IMR-90 (cell line): ENCODE results near the gene PHF21B. TPM values are rescaled to one million over a fixed set of nuclear protein-coding genes. Genes with fewer than 3 reads are reported as not detected.

ENCODE experiments used
- ATAC-seq: fragments of 200-7000 bp; cut with Tn5 transposase; 2 replicates; pipeline ENCODE4 v1.9.1; 2020; ENCODE audit warnings: low read depth, mild to moderate bottlenecking, moderate library complexity
- BruUV-seq: library from RNA; stranded (reverse); fragments of 400-500 nt; replicated peaks from 2 replicates; lab custom pipeline; 2021; lab: Mats Ljungman, UMichigan
- CTCF ChIA-PET: fragments of 300-600 bp; formaldehyde crosslinking; extraction: SDS; loops from one replicate; lab custom pipeline; 2021; ENCODE audit warnings: antibody characterized with exemption; lab: Yijun Ruan, JAX
- POLR2A ChIA-PET: fragments of 300-600 bp; sonication (Branson Sonifier 250); formaldehyde crosslinking; loops from one replicate; lab custom pipeline; 2022; ENCODE audit warnings: antibody characterized with exemption; ENCODE audit not compliant: unreplicated experiment; lab: Charles Lee
- DNase-seq: peaks from one replicate; pipeline ENCODE4 v3.0.0; 2013
- H2AFZ ChIP-seq: replicated peaks from 2 replicates; pipeline ENCODE3; 2013; ENCODE audit warnings: low read length, mild to moderate bottlenecking; ENCODE audit not compliant: poor library complexity
- H2AK5ac ChIP-seq: 2 replicates; pipeline ENCODE4 v1.6.1; 2013; ENCODE audit warnings: low read depth, low read length, inconsistent platforms
- H2AK9ac ChIP-seq: replicated peaks from 2 replicates; pipeline ENCODE3; 2013; ENCODE audit warnings: mild to moderate bottlenecking, low read depth, low read length, moderate library complexity; ENCODE audit not compliant: poor library complexity
- H2BK120ac ChIP-seq: 2 replicates; pipeline ENCODE4 v1.6.1; 2013; ENCODE audit warnings: low read depth, low read length, inconsistent platforms
- H2BK15ac ChIP-seq: 3 replicates; pipeline ENCODE4 v1.6.1; 2013; ENCODE audit warnings: low read depth, low read length, inconsistent platforms
- H2BK20ac ChIP-seq: 2 replicates; pipeline ENCODE4 v1.6.1; 2013; ENCODE audit warnings: low read depth, mild to moderate bottlenecking, inconsistent platforms, low read length, moderate library complexity
- H2BK5ac ChIP-seq: 2 replicates; pipeline ENCODE4 v1.6.1; 2013; ENCODE audit warnings: mild to moderate bottlenecking, low read depth, low read length, inconsistent platforms; ENCODE audit not compliant: poor library complexity, severe bottlenecking
- H3K14ac ChIP-seq: replicated peaks from 2 replicates; pipeline ENCODE4 v1.6.1; 2013; ENCODE audit warnings: low read depth, low read length, inconsistent platforms
- H3K18ac ChIP-seq: 2 replicates; pipeline ENCODE4 v1.6.1; 2013; ENCODE audit warnings: low read depth, low read length, control low read depth
- H3K23ac ChIP-seq: 2 replicates; pipeline ENCODE4 v1.6.1; 2013; ENCODE audit warnings: low read depth, low read length, inconsistent platforms
- H3K27ac ChIP-seq: 2 replicates; pipeline ENCODE4 v1.5.1; 2013; ENCODE audit warnings: mild to moderate bottlenecking, control low read depth, low read length; ENCODE audit not compliant: insufficient read depth
- H3K27me3 ChIP-seq: 2 replicates; pipeline ENCODE4 v1.6.1; 2013; ENCODE audit warnings: low read length; ENCODE audit not compliant: control insufficient read depth, insufficient read depth
- H3K36me3 ChIP-seq: 2 replicates; pipeline ENCODE4 v1.6.1; 2013; ENCODE audit warnings: low read length, mixed read lengths; ENCODE audit not compliant: control insufficient read depth, insufficient read depth
- H3K4ac ChIP-seq: 2 replicates; pipeline ENCODE4 v1.6.1; 2013; ENCODE audit warnings: low read depth, low read length, inconsistent platforms
- H3K4me1 ChIP-seq: 2 replicates; pipeline ENCODE4 v1.6.1; 2013; ENCODE audit warnings: low read length, mixed read lengths; ENCODE audit not compliant: control insufficient read depth, insufficient read depth
- H3K4me2 ChIP-seq: 2 replicates; pipeline ENCODE4 v1.6.1; 2013; ENCODE audit warnings: low read depth, mild to moderate bottlenecking, control low read depth, low read length, moderate library complexity
- H3K4me3 ChIP-seq: 2 replicates; pipeline ENCODE4 v1.5.1; 2013; ENCODE audit warnings: low read depth, mild to moderate bottlenecking, control low read depth, low read length, moderate library complexity; ENCODE audit not compliant: insufficient read depth
- H3K56ac ChIP-seq: 2 replicates; pipeline ENCODE4 v1.6.1; 2013; ENCODE audit warnings: low read length, inconsistent platforms; ENCODE audit not compliant: insufficient read depth; ENCODE audit errors: extremely low read depth
- H3K79me1 ChIP-seq, 2 experiments: 2 replicates each; pipeline ENCODE4 v1.6.1; 2013; ENCODE audit warnings: low read length in 2 of 2, inconsistent platforms in 1 of 2, low read depth in 1 of 2
- H3K9ac ChIP-seq: 2 replicates; pipeline ENCODE4 v1.6.1; 2013; ENCODE audit warnings: low read depth, low read length, control low read depth
- H3K9me1 ChIP-seq: 2 replicates; pipeline ENCODE4 v1.6.1; 2013; ENCODE audit warnings: low read length, inconsistent platforms; ENCODE audit not compliant: insufficient read depth
- H3K9me3 ChIP-seq: 2 replicates; pipeline ENCODE4 v1.6.1; 2013; ENCODE audit warnings: low read length; ENCODE audit not compliant: control insufficient read depth, insufficient read depth
- H4K20me1 ChIP-seq: 2 replicates; pipeline ENCODE4 v1.6.1; 2013; ENCODE audit warnings: low read length, inconsistent platforms; ENCODE audit not compliant: insufficient read depth
- H4K5ac ChIP-seq: 2 replicates; pipeline ENCODE4 v1.6.1; 2013; ENCODE audit warnings: mild to moderate bottlenecking, low read depth, low read length, control low read depth
- H4K8ac ChIP-seq, 2 experiments: 2 replicates each; pipeline ENCODE4 v1.6.1; 2013; ENCODE audit warnings: low read depth in 2 of 2, low read length in 2 of 2, control low read depth in 1 of 2, inconsistent platforms in 1 of 2
- H4K91ac ChIP-seq: 2 replicates; pipeline ENCODE4 v1.6.1; 2013; ENCODE audit warnings: low read depth, low read length, inconsistent platforms; ENCODE audit not compliant: insufficient read depth
- BHLHE40 ChIP-seq: fragments of 150-350 bp; IDR thresholded peaks from 2 replicates; pipeline ENCODE4 v1.6.1; 2016; ENCODE audit warnings: mild to moderate bottlenecking, low read depth, low read length
- CEBPB ChIP-seq: IDR thresholded peaks from 2 replicates; pipeline ENCODE4 v1.6.1; 2012; ENCODE audit warnings: low read depth, low read length, improper control_type of control experiment
- CHD1 ChIP-seq: IDR thresholded peaks from 2 replicates; pipeline ENCODE4 v1.6.1; 2012; ENCODE audit warnings: low read depth, low read length, improper control_type of control experiment
- FOS ChIP-seq: fragments of 150-350 bp; IDR thresholded peaks from 2 replicates; pipeline ENCODE4 v1.6.1; 2016; ENCODE audit warnings: low read depth, low read length
- MAZ ChIP-seq: IDR thresholded peaks from 2 replicates; pipeline ENCODE4 v1.6.1; 2012; ENCODE audit warnings: low read depth, mild to moderate bottlenecking, low read length, improper control_type of control experiment, moderate library complexity, borderline replicate concordance
- MXI1 ChIP-seq: IDR thresholded peaks from 2 replicates; pipeline ENCODE4 v1.6.1; 2012; ENCODE audit warnings: low read depth, mild to moderate bottlenecking, low read length, moderate library complexity, borderline replicate concordance
- NFE2L2 ChIP-seq: fragments of 150-350 bp; IDR thresholded peaks from 2 replicates; pipeline ENCODE4 v1.6.1; 2016; ENCODE audit warnings: low read depth, mild to moderate bottlenecking, low read length
- POLR2A ChIP-seq: IDR thresholded peaks from 2 replicates; pipeline ENCODE4 v1.6.1; 2012; ENCODE audit warnings: mild to moderate bottlenecking, low read depth, low read length
- RCOR1 ChIP-seq: IDR thresholded peaks from 2 replicates; pipeline ENCODE4 v1.6.1; 2012; ENCODE audit warnings: mild to moderate bottlenecking, low read length, improper control_type of control experiment; ENCODE audit not compliant: insufficient replicate concordance
- RFX5 ChIP-seq: IDR thresholded peaks from 2 replicates; pipeline ENCODE4 v1.8.0; 2012; ENCODE audit warnings: low read depth, mild to moderate bottlenecking, low read length, moderate library complexity
- SMC3 ChIP-seq: fragments of 150-350 bp; IDR thresholded peaks from 2 replicates; pipeline ENCODE4 v1.6.1; 2016; ENCODE audit warnings: low read depth, mild to moderate bottlenecking, antibody characterized with exemption, low read length, moderate library complexity
- WGBS, 2 experiments: methylation state at CpG; one replicate each; pipeline versions ENCODE4 v1.1.5 to v1.1.7; 2013; ENCODE audit warnings: missing lambda C conversion rate in 2 of 2; ENCODE audit not compliant: insufficient read length in 1 of 2; ENCODE audit errors: extremely low coverage in 2 of 2; 5-methylcytosine and 5-hydroxymethylcytosine counted together
- dilution Hi-C: fragments of 300-500 bp; cut with HindIII; formaldehyde crosslinking; loops from one replicate; pipeline ENCODE4 v1.14.3; 2018; ENCODE audit warnings: low sequenced_read_pairs; ENCODE audit not compliant: unreplicated experiment
- in situ Hi-C: fragments of 300-500 bp; cut with MboI; formaldehyde crosslinking; loops from 3 replicates; pipeline ENCODE4 v1.14.3; 2019; ENCODE audit warnings: low sequenced_read_pairs, inconsistent platforms, mixed read lengths
- intact Hi-C: fragments of 100-400 bp; cut with micrococcal nuclease; formaldehyde crosslinking; loops from 2 replicates; pipeline ENCODE4 v1.10.0; 2022
- polyA plus RNA-seq, 3 experiments: library from polyadenylated mRNA; depleted of rRNA; stranded (reverse); fragments of >200 nt; gene quantifications; 2 replicates each; pipeline ENCODE4 v1.2.3, GENCODE V29; 2012; ENCODE audit warnings: low replicate concordance in 1 of 3
- total RNA-seq: library from RNA; depleted of rRNA; stranded (reverse); fragments of >200 nt; gene quantifications from 2 replicates; pipeline ENCODE4 v1.2.3, GENCODE V29; 2012
- TF ChIP-seq, protein P1 (sequence below): fragments of 150-350 bp; IDR thresholded peaks from 2 replicates; pipeline ENCODE4 v1.6.1; 2016; ENCODE audit warnings: low read depth, mild to moderate bottlenecking, low read length, moderate library complexity, borderline replicate concordance
- TF ChIP-seq, protein P2 (sequence below): conservative IDR thresholded peaks from 2 replicates; pipeline ENCODE4 v1.5.1; 2012; ENCODE audit warnings: mild to moderate bottlenecking, low read depth, low read length, improper control_type of control experiment

The PHF21B gene
- total and polyA plus RNA-seq, 2 of the 4 experiments (the other 2 are of a cell fraction): 0.02 TPM; not detected in 1

GRCh38 chr22:45034821-45035220, 25.0 kb upstream of the PHF21B start:
- H2BK120ac ChIP-seq: no peak overlapping the region
- H3K4me3 ChIP-seq: no peak overlapping the region
- H3K23ac ChIP-seq: no peak overlapping the region
- no peaks in the 10 kb centered on the region for H3K9me1 ChIP-seq
- no peak overlapping the region for H4K91ac ChIP-seq
- no peak overlapping the region for H3K4ac ChIP-seq
- no peak overlapping the region for H3K56ac ChIP-seq
- H2BK5ac ChIP-seq: no peak overlapping the region
- H3K9ac ChIP-seq: no peak overlapping the region
- H2AFZ ChIP-seq: no peak overlapping the region
- POLR2A ChIA-PET: no interaction called here
- H2AK5ac ChIP-seq: no peak overlapping the region
- no peak overlapping the region for H2BK20ac ChIP-seq
- no TSS peak for BruUV-seq
- in situ Hi-C loops: no loop called here
- H4K5ac ChIP-seq: no peak overlapping the region
- no peak overlapping the region for H2BK15ac ChIP-seq
- H3K27me3 ChIP-seq: peaks cover 32% of the 10 kb centered on the region
- no peak overlapping the region for H3K18ac ChIP-seq
- H3K27ac ChIP-seq: no peak overlapping the region
- H3K79me1 ChIP-seq: no peaks in the 10 kb centered on the region
- WGBS, 2 experiments: 90% methylated on average over 4 of the region's 8 CpGs; no CpG with 5 or more reads in 1 of the 2 experiments
- no peaks in the 10 kb centered on the region for H3K36me3 ChIP-seq
- intact Hi-C loops: no loop called here
- DNase-seq (no peak), ATAC-seq (no peak)
- H2AK9ac ChIP-seq: no peak overlapping the region
- H3K4me2 ChIP-seq: no peak overlapping the region
- dilution Hi-C loops: no loop called here
- no peak overlapping the region for H4K8ac ChIP-seq
- H4K20me1 ChIP-seq: no peaks in the 10 kb centered on the region
- CTCF ChIA-PET: no interaction called here
- H3K14ac ChIP-seq: no peak overlapping the region
- H3K4me1 ChIP-seq: no peaks in the 10 kb centered on the region; the same call in 1 of the 2 replicates
- H3K9me3 ChIP-seq: peaks cover 3% of the 10 kb centered on the region; the same call in 1 of the 2 replicates
- no peak for TF ChIP-seq MAZ
- TF ChIP-seq FOS: no peak
- TF ChIP-seq POLR2A: no peak
- no peak for TF ChIP-seq BHLHE40
- no peak for TF ChIP-seq CHD1
- TF ChIP-seq, protein P1, sequence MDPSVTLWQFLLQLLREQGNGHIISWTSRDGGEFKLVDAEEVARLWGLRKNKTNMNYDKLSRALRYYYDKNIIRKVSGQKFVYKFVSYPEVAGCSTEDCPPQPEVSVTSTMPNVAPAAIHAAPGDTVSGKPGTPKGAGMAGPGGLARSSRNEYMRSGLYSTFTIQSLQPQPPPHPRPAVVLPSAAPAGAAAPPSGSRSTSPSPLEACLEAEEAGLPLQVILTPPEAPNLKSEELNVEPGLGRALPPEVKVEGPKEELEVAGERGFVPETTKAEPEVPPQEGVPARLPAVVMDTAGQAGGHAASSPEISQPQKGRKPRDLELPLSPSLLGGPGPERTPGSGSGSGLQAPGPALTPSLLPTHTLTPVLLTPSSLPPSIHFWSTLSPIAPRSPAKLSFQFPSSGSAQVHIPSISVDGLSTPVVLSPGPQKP: no peak
- TF ChIP-seq MXI1: no peak
- TF ChIP-seq SMC3: no peak
- TF ChIP-seq, protein P2, sequence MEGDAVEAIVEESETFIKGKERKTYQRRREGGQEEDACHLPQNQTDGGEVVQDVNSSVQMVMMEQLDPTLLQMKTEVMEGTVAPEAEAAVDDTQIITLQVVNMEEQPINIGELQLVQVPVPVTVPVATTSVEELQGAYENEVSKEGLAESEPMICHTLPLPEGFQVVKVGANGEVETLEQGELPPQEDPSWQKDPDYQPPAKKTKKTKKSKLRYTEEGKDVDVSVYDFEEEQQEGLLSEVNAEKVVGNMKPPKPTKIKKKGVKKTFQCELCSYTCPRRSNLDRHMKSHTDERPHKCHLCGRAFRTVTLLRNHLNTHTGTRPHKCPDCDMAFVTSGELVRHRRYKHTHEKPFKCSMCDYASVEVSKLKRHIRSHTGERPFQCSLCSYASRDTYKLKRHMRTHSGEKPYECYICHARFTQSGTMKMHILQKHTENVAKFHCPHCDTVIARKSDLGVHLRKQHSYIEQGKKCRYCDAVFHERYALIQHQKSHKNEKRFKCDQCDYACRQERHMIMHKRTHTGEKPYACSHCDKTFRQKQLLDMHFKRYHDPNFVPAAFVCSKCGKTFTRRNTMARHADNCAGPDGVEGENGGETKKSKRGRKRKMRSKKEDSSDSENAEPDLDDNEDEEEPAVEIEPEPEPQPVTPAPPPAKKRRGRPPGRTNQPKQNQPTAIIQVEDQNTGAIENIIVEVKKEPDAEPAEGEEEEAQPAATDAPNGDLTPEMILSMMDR: no peak
- no peak for TF ChIP-seq CEBPB
- no peak for TF ChIP-seq RCOR1
- TF ChIP-seq NFE2L2: no peak
- no peak for TF ChIP-seq RFX5
